ENCODE data around the gene NT5M.

The NT5M gene

DNA sequence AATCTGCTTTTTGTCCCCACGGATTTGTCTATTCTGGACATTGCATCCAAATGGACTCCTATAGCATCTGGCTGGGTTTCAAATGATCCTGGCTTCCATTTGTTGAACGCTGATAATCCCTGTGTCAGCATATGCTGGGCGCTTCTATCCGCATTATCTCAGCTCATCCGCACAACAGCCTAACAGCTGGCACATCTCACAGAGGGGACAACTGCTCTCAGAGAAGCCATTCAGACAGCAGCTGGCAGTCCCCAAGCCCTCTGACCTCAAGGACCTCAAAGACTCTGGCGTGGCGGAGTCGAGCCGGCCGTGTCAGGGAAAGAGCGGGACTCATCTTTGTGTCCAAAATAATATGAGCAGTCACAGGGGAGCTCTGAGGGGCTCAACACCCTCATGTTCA is 82.3 kb downstream of the NT5M start:
- TF ChIP-seq EZH2phosphoT487 (IDR thresholded peaks at IDR 0.05; ENCODE audit: borderline replicate concordance, low read length): no peak
- TF ChIP-seq, protein P1, sequence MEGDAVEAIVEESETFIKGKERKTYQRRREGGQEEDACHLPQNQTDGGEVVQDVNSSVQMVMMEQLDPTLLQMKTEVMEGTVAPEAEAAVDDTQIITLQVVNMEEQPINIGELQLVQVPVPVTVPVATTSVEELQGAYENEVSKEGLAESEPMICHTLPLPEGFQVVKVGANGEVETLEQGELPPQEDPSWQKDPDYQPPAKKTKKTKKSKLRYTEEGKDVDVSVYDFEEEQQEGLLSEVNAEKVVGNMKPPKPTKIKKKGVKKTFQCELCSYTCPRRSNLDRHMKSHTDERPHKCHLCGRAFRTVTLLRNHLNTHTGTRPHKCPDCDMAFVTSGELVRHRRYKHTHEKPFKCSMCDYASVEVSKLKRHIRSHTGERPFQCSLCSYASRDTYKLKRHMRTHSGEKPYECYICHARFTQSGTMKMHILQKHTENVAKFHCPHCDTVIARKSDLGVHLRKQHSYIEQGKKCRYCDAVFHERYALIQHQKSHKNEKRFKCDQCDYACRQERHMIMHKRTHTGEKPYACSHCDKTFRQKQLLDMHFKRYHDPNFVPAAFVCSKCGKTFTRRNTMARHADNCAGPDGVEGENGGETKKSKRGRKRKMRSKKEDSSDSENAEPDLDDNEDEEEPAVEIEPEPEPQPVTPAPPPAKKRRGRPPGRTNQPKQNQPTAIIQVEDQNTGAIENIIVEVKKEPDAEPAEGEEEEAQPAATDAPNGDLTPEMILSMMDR (IDR thresholded peaks at IDR 0.05; ENCODE audit: low read depth, low read length, poor library complexity, severe bottlenecking): no peak
- Histone ChIP-seq H3K9me2 (replicated peaks; ENCODE audit: control insufficient read depth, low read length) (no peaks in the 10 kb centered on the region), H3F3A (ENCODE audit: control insufficient read depth, insufficient read depth) (no peaks in the 10 kb centered on the region), H3K27me3 (ENCODE audit: control insufficient read depth, low read length) (peaks cover 7% of the 10 kb centered on the region), H3K4me1 (ENCODE audit: control insufficient read depth, low read length) (no peaks in the 10 kb centered on the region), H3K4me2 (ENCODE audit: low read length) (no peak overlapping the region), H3K9me3 (ENCODE audit: control insufficient read depth, insufficient read depth, low read length) (no peaks in the 10 kb centered on the region), H4K20me1 (ENCODE audit: control insufficient read depth, insufficient read depth, low read depth, low read length) (no peaks in the 10 kb centered on the region), H3K27ac (ENCODE audit: low read depth, low read length) (no peak overlapping the region), H3K36me3 (ENCODE audit: control insufficient read depth, low read length) (no peaks in the 10 kb centered on the region), H3K79me2 (ENCODE audit: control insufficient read depth, low read length) (no peaks in the 10 kb centered on the region), H3K4me3 (ENCODE audit: low read length) (no peak overlapping the region)

DNA sequence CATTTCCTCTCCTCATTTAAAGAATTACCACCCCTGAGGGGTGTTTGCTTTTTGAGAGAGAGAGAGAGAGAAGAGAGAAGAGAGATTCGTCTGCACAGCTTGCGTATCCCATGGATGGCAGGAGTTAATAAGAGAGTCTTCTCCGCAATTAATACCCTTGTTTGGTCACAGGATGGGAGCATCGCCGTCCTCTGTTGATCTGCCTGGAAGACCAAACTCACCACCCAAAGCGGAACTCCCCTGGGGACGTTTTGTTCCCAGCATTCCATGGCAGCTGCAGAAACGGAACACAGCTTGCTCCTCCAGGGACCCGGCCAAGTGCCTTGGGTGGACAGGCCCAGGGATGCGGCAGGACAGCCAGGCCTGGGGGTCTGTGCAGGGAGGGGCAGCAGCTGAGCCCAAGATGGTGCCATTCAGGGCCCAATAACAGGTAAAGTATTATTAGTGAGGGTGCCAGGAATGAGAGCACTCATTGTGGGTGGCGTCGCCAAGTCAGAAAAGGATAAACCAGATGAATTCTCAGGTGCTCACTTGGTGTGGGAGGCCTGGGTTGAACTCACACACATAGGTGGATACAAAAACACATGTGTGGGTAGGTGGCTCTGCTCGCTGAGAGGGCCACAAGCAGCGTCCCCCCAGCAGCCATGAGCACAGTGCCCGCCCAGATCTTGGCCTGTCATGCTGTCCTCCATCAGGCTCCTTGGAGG is 83.1 kb downstream of the NT5M start:
- no peaks in the 10 kb centered on the region for H3F3A ChIP-seq (ENCODE audit: control insufficient read depth, insufficient read depth)
- H3K27ac ChIP-seq (ENCODE audit: low read depth, low read length): no peak overlapping the region
- no peaks in the 10 kb centered on the region for H3K9me2 ChIP-seq (replicated peaks; ENCODE audit: control insufficient read depth, low read length)
- no peaks in the 10 kb centered on the region for H3K79me2 ChIP-seq (ENCODE audit: control insufficient read depth, low read length)
- H3K4me1 ChIP-seq (ENCODE audit: control insufficient read depth, low read length): no peaks in the 10 kb centered on the region
- TF ChIP-seq EZH2phosphoT487 (IDR thresholded peaks at IDR 0.05; ENCODE audit: borderline replicate concordance, low read length): no peak
- TF ChIP-seq, protein P1 (IDR thresholded peaks at IDR 0.05; ENCODE audit: low read depth, low read length, poor library complexity, severe bottlenecking): no peak
- no peak overlapping the region for H3K4me3 ChIP-seq (ENCODE audit: low read length)
- H3K4me2 ChIP-seq (ENCODE audit: low read length): no peak overlapping the region
- H4K20me1 ChIP-seq (ENCODE audit: control insufficient read depth, insufficient read depth, low read depth, low read length): no peaks in the 10 kb centered on the region
- no peaks in the 10 kb centered on the region for H3K36me3 ChIP-seq (ENCODE audit: control insufficient read depth, low read length)
- H3K27me3 ChIP-seq (ENCODE audit: control insufficient read depth, low read length): peaks cover 7% of the 10 kb centered on the region
- H3K9me3 ChIP-seq (ENCODE audit: control insufficient read depth, insufficient read depth, low read length): no peaks in the 10 kb centered on the region

DNA sequence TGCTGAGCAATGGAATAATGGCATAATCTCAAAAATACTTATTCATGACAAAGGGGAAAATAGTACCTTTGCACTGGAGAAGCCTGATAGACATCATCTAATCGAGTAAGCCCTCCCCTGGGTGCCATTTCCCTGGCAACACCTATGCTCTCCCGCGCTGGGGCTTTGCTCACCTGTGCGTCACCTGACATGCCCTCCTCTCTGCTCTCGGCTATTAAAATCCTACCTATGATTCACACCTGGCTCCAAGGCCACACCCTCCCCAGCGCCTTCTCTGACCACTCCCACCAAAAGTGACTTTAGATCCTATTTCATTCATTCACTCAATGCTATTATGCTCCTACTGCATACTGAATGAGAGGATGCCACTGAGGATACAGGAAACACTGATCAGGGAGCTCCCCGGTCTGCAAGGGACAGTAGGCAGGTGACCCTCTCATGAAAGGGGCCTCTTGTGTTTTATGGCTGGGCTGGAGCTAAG is 83.9 kb downstream of the NT5M start:
- Histone ChIP-seq H3K4me3 (ENCODE audit: low read length) (no peak overlapping the region), H3K4me2 (ENCODE audit: low read length) (no peak overlapping the region), H3K79me2 (ENCODE audit: control insufficient read depth, low read length) (no peaks in the 10 kb centered on the region)

More for the DNA sequence above, 83.9 kb downstream of the NT5M start:
- Histone ChIP-seq H3K9me3 (ENCODE audit: control insufficient read depth, insufficient read depth, low read length) (peaks cover 5% of the 10 kb centered on the region; the same call in 1 of the 2 replicates), H3K4me1 (ENCODE audit: control insufficient read depth, low read length) (no peaks in the 10 kb centered on the region), H4K20me1 (ENCODE audit: control insufficient read depth, insufficient read depth, low read depth, low read length) (no peaks in the 10 kb centered on the region), H3F3A (ENCODE audit: control insufficient read depth, insufficient read depth) (no peaks in the 10 kb centered on the region), H3K9me2 (replicated peaks; ENCODE audit: control insufficient read depth, low read length) (no peaks in the 10 kb centered on the region), H3K27me3 (ENCODE audit: control insufficient read depth, low read length) (peaks cover 5% of the 10 kb centered on the region), H3K27ac (ENCODE audit: low read depth, low read length) (no peak overlapping the region), H3K36me3 (ENCODE audit: control insufficient read depth, low read length) (no peaks in the 10 kb centered on the region)
- TF ChIP-seq EZH2phosphoT487 (IDR thresholded peaks at IDR 0.05; ENCODE audit: borderline replicate concordance, low read length): no peak
- TF ChIP-seq, protein P1 (IDR thresholded peaks at IDR 0.05; ENCODE audit: low read depth, low read length, poor library complexity, severe bottlenecking): no peak

Data from DOHH2 (cell line).